Measurements from ENCODE around the gene VKORC1L1.
"Not testable (repeated sequence)": the region's sequence is repeated elsewhere in the genome, so short reads cannot be mapped to it uniquely, and the experiment has no call there.

The VKORC1L1 gene

GRCh38 chr7:65946904-65947303 is 74.0 kb downstream of the VKORC1L1 start:
- no peak for DNase-seq

- DNase-seq = no peak
Observed at GRCh38 chr7:65951837-65952578, 79.1 kb downstream of the VKORC1L1 start.

GRCh38 chr7:65953001-65953720 is 80.3 kb downstream of the VKORC1L1 start:
- DNase-seq = no peak

- no peak for DNase-seq
Observed at GRCh38 chr7:65953890-65954450, 81.1 kb downstream of the VKORC1L1 start.

GRCh38 chr7:65955718-65956117 is 82.8 kb downstream of the VKORC1L1 start:
- DNase-seq = no peak

GRCh38 chr7:65960351-65961074 is 87.6 kb downstream of the VKORC1L1 start:
- DNase-seq = no peak

GRCh38 chr7:65962033-65962432 is 89.2 kb downstream of the VKORC1L1 start:
- DNase-seq = no peak

GRCh38 chr7:65964671-65965070 is 91.8 kb downstream of the VKORC1L1 start:
- DNase-seq = not testable (repeated sequence)

GRCh38 chr7:65966146-65966545 is 93.3 kb downstream of the VKORC1L1 start:
- no peak for DNase-seq

GRCh38 chr7:65967361-65968155 is 94.7 kb downstream of the VKORC1L1 start:
- DNase-seq = no peak

- no peak for DNase-seq
Observed at GRCh38 chr7:65968256-65969185, 95.6 kb downstream of the VKORC1L1 start.

- no peak for DNase-seq
Observed at GRCh38 chr7:65971021-65971420, 98.1 kb downstream of the VKORC1L1 start.

GRCh38 chr7:65972976-65973375 is 100.1 kb downstream of the VKORC1L1 start:
- no peak for DNase-seq

- DNase-seq = no peak
Observed at GRCh38 chr7:65974191-65974801, 101.4 kb downstream of the VKORC1L1 start.

- no peak for DNase-seq
Observed at GRCh38 chr7:65974876-65975275, 102.0 kb downstream of the VKORC1L1 start.

GRCh38 chr7:65975814-65976445 is 103.1 kb downstream of the VKORC1L1 start:
- DNase-seq = no peak

- DNase-seq = no peak
Observed at GRCh38 chr7:65976659-65977196, 103.9 kb downstream of the VKORC1L1 start.

GRCh38 chr7:65978891-65979582 is 106.2 kb downstream of the VKORC1L1 start:
- no peak for DNase-seq
